ENCODE measurements around the gene PLEKHA8. TPM values are rescaled to one million over a fixed set of nuclear protein-coding genes. Genes with fewer than 3 reads are reported as not detected.

The PLEKHA8 gene
- total and polyA plus RNA-seq, 10 of the 15 experiments (the other 5 are each of a cell fraction or from before 2014, with no cell fraction given): 1.1 to 13.2 (median 5.7) TPM

DNA sequence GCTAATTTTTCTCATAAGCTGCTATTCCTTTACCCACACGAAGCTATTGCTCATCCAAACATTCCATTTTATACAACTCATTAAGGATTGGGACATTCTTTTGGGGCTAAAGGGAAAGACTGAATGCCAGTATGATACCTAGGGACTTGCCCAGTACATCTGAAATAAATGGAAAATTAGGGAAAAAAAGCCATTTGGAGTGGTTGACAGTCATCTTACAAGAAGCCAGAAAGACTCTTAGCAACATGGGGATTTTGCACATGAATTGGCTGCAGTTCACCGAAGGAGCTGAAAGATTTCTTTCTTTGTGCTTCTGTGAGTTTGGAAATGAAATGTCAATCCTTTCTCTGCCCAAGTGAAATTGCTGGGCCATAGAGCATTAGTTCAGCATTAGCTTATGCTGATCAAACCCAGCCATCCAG lies 63.3 kb downstream of the PLEKHA8 start:
- SMC1A ChIA-PET (ENCODE audit: uncharacterized antibody, unreplicated experiment): interaction anchor here (1.3 to 1.8 kb wide), 3 partner anchors 9 to 169 kb away, joined by 3 to 5 read pairs (median 3); no protein-coding TSS in a partner anchor
- FAIRE-seq: no peak
- CTCF ChIA-PET: interaction anchor here (0.6 to 1.3 kb wide), 4 partner anchors 16 to 30 kb away, joined by 3 to 6 read pairs (median 4); no protein-coding TSS in a partner anchor
- TF ChIP-seq CBX5 (IDR thresholded peaks at IDR 0.05; ENCODE audit: low read depth) (no peak), TBL1XR1 (IDR thresholded peaks at IDR 0.05; ENCODE audit: low read depth, low read length) (no peak), SPI1 (IDR thresholded peaks at IDR 0.05; ENCODE audit: borderline replicate concordance, insufficient read depth, low read depth, low read length) (no peak), CREM (IDR thresholded peaks at IDR 0.05; ENCODE audit: low read depth) (no peak), EGR1 (IDR thresholded peaks at IDR 0.05; ENCODE audit: borderline replicate concordance in 1 of 2, low read depth in 2 of 2, low read length in 2 of 2) (no peak), CHD4 (IDR thresholded peaks at IDR 0.05) (no peak), MXI1 (IDR thresholded peaks at IDR 0.05; ENCODE audit: low read depth, low read length) (no peak), PAX8 (IDR thresholded peaks at IDR 0.05) (no peak), EP300 (IDR thresholded peaks at IDR 0.05; ENCODE audit: borderline replicate concordance in 1 of 2, control insufficient read depth in 1 of 2, low read depth in 2 of 2, low read length in 2 of 2) (no peak), PAX5 (IDR thresholded peaks at IDR 0.05; ENCODE audit: borderline replicate concordance, low read depth, low read length) (no peak), ZNF207 (IDR thresholded peaks at IDR 0.05; ENCODE audit: borderline replicate concordance) (no peak), JUND (IDR thresholded peaks at IDR 0.05; ENCODE audit: low read depth, low read length) (no peak), EZH2 (IDR thresholded peaks at IDR 0.05; ENCODE audit: borderline replicate concordance, control insufficient read depth, low read depth, low read length) (no peak), MTA2 (IDR thresholded peaks at IDR 0.05; ENCODE audit: low read depth) (no peak), MEF2A (IDR thresholded peaks at IDR 0.05; ENCODE audit: insufficient read depth, low read depth, low read length) (no peak), KAT2A (conservative IDR thresholded peaks at IDR 0.05; ENCODE audit: control insufficient read depth, low read depth, low read length) (no peak)
- TF ChIP-seq, protein P1, sequence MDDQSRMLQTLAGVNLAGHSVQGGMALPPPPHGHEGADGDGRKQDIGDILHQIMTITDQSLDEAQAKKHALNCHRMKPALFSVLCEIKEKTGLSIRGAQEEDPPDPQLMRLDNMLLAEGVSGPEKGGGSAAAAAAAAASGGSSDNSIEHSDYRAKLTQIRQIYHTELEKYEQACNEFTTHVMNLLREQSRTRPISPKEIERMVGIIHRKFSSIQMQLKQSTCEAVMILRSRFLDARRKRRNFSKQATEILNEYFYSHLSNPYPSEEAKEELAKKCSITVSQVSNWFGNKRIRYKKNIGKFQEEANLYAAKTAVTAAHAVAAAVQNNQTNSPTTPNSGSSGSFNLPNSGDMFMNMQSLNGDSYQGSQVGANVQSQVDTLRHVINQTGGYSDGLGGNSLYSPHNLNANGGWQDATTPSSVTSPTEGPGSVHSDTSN (IDR thresholded peaks at IDR 0.05; ENCODE audit: insufficient replicate concordance, low read depth, low read length): no peak
- TF ChIP-seq, protein P2, sequence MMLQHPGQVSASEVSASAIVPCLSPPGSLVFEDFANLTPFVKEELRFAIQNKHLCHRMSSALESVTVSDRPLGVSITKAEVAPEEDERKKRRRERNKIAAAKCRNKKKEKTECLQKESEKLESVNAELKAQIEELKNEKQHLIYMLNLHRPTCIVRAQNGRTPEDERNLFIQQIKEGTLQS (IDR thresholded peaks at IDR 0.05; ENCODE audit: borderline replicate concordance, extremely low read depth, low read depth, low read length): no peak
- TF ChIP-seq, protein P3, sequence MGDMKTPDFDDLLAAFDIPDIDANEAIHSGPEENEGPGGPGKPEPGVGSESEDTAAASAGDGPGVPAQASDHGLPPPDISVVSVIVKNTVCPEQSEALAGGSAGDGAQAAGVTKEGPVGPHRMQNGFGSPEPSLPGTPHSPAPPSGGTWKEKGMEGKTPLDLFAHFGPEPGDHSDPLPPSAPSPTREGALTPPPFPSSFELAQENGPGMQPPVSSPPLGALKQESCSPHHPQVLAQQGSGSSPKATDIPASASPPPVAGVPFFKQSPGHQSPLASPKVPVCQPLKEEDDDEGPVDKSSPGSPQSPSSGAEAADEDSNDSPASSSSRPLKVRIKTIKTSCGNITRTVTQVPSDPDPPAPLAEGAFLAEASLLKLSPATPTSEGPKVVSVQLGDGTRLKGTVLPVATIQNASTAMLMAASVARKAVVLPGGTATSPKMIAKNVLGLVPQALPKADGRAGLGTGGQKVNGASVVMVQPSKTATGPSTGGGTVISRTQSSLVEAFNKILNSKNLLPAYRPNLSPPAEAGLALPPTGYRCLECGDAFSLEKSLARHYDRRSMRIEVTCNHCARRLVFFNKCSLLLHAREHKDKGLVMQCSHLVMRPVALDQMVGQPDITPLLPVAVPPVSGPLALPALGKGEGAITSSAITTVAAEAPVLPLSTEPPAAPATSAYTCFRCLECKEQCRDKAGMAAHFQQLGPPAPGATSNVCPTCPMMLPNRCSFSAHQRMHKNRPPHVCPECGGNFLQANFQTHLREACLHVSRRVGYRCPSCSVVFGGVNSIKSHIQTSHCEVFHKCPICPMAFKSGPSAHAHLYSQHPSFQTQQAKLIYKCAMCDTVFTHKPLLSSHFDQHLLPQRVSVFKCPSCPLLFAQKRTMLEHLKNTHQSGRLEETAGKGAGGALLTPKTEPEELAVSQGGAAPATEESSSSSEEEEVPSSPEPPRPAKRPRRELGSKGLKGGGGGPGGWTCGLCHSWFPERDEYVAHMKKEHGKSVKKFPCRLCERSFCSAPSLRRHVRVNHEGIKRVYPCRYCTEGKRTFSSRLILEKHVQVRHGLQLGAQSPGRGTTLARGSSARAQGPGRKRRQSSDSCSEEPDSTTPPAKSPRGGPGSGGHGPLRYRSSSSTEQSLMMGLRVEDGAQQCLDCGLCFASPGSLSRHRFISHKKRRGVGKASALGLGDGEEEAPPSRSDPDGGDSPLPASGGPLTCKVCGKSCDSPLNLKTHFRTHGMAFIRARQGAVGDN (IDR thresholded peaks at IDR 0.05): no peak
- ATAC-seq: no peak
- DNase-seq (ENCODE audit: low read depth, low spot score): no peak
- Histone ChIP-seq H3K36me3 (ENCODE audit: control insufficient read depth in 2 of 2, insufficient read depth in 2 of 2, low read length in 1 of 2) (no peaks in the 10 kb centered on the region), H2AFZ (ENCODE audit: control insufficient read depth, low read depth, low read length) (no peak overlapping the region), H4K20me1 (ENCODE audit: control insufficient read depth, insufficient read depth) (no peaks in the 10 kb centered on the region), H3K4me2 (ENCODE audit: control insufficient read depth, insufficient read depth) (no peak overlapping the region), H3K4me1 (ENCODE audit: control insufficient read depth, insufficient read depth, low read length) (peaks cover 6% of the 10 kb centered on the region), H3K4me3 (no peak overlapping the region), H3K27ac (ENCODE audit: control insufficient read depth, insufficient read depth) (no peak overlapping the region), H3K9me3 (replicated peaks; ENCODE audit: control insufficient read depth, insufficient read depth, low read length) (no peaks in the 10 kb centered on the region), H3K79me2 (ENCODE audit: control insufficient read depth, insufficient read depth, low read length) (no peaks in the 10 kb centered on the region), H3K9ac (ENCODE audit: control insufficient read depth, insufficient read depth, low read length) (no peak overlapping the region), H3K27me3 (replicated peaks in 1 of 2; ENCODE audit: control insufficient read depth in 2 of 2, insufficient read depth in 2 of 2, low read length in 1 of 2) (no peaks in the 10 kb centered on the region)
- 80% methylated on average over 2 of the region's 2 CpGs for WGBS (ENCODE audit: insufficient coverage, insufficient replicate concordance, low lambda C conversion rate, missing lambda C conversion rate)
- POLR2A ChIA-PET: interaction anchor here (0.6 kb wide), 1 partner anchor 1268 kb away, joined by 3 read pairs; no protein-coding TSS in a partner anchor
- no TSS peak for BruUV-seq (replicated peaks)
- in situ Hi-C loops (cut with MboI) (no loop called here), intact Hi-C loops (cut with micrococcal nuclease; ENCODE audit: unreplicated experiment) (no loop called here)
- RAD21 ChIA-PET (ENCODE audit: unreplicated experiment): no interaction called here
